ENCODE measurements around the gene HOXA9.

Gene HOXA9

DNA sequence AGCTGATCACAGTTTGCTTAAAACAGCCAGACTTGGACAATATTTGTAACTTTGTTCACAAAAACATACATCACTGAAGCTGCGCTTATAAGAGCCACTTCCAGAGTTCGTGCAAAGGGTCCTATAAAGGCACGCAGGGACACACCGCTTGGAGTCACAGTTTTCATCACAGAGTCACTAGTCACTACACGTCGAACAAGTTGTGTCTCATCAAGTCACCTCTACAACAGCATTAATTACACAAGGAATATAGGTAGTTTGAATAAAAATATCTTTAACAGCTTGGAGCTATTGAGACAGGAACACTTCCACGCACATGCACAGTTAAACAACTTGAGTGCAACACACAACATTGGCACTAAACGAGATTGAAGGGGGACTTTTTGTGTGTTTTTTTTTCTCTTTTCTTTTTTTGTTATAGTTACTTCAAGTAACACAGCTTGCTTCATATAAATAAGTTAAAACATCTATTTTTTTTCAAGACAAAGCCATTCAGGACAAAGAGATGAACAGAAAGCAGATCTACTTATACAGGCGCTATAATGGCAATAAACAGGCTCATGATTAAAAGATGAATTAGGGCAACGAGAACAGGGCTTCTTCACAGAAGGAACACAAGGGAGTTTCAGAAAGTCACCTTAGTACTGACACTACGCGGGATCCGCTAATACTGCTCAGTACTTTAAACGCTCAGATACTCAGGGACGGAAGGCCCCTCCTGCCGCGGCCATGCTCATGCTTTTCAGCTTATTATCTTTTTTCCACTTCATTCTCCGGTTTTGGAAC is 24.0 kb downstream of the HOXA9 start:
- DNase-seq = no peak

DNA sequence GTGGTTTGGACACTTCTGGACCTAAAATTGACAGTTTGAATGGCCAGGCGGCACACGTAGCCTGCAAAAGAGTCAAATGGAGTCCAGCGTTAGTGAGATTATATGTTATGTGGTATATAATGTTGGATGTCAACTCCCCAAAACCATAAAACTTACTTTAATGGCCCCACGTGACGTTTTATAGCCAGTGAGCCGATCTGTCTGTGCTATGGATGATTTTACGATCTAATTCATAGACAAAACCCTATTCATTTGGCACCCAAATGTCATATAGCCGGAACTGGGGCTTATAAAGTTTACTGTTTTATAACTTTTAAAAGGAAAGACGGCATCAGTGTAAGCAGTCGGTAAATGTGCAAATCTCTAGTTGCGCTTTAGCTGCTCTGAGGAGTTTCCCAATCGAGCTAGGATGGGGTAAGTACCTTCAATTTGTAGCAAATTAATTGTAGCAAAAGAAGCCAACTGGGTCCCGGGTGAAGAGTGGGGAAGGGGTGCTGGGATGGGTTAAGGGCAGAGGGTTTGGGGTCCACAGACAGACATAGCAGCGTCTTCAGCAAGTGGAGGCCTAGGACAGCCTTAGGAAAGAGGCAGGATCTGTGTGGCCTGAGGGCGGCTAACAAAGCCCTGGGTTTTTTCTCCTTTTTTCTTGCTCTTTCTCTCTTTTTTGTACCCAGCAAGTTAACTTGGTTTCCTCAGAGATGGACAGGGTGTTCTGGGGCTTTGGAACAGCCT is 25.0 kb downstream of the HOXA9 start:
- DNase-seq = no peak

DNA sequence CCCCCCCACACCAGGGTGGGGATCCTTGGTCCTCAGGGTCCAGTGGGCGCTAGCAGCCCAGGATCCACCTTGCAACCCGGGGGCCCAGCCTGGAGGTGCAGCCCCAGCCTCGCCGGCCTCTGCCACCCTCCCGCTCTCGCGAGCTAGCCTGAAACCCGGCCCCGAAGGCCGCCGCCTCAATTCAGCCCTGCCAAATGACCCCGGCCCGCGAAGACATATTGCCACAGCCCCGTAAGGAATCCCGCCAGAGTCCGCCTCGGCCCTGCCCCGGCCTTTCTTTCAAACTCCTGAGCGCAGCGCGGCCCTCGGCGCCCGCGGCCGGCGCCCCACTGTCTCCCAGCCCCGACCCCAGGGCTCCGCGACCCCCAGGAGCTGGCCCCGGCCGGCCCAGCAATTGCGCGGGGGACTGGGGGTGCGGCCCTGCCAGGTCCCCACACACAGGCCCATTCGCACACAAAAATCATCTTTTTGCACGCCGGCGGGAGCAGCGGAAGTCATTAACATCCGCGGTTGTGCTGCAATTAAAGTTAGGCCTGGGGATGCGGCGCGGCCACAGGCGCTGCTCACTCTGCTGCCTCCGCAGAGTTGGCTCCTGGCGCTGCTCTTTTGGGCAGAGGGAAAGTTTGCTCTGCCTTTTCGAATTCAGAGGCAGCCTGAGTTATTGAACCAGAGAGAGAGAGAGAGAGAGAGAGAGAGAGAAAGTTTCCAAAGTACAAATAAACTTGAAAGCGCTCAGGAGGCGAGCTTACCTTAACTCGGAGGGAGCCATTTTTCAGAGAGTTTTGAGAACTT is 25.8 kb downstream of the HOXA9 start:
- DNase-seq = no peak

DNA sequence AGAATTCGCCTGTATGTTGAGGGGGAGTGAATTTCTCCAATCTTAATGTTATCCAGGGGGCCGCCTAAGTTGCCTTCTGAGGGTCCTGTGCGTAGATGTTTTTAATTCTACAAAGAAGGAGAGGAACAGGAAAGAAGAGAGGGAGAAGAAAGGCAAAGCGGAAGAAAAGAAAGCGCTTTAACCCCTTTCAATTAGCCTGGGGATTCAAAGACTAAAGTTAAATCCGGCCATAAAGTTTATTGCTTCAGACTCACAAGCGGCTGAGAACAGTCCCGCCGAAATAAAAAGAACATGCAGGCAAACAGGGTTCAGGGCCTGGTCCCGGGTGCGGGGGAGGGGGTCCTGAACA is 26.4 kb downstream of the HOXA9 start:
- DNase-seq = no peak

DNA sequence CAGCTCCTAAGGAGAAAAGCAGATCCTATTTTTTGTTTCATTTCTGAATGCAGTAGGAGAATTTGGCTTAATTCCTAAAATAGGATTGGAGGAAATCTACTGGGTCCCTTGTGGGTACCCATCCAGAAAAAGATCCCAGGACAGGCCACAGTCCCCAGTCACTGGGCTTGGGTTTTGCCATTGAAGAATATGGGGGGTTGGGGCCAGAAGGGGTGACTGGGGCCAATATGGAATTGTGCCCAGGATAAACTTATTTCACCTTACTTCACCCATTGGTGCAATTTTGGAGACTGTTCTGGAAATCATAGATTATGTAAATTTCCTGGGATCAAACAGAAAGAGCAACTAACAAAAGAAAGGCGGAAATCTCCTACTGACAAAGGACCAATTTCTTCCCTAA is 26.9 kb downstream of the HOXA9 start:
- DNase-seq = no peak

DNA sequence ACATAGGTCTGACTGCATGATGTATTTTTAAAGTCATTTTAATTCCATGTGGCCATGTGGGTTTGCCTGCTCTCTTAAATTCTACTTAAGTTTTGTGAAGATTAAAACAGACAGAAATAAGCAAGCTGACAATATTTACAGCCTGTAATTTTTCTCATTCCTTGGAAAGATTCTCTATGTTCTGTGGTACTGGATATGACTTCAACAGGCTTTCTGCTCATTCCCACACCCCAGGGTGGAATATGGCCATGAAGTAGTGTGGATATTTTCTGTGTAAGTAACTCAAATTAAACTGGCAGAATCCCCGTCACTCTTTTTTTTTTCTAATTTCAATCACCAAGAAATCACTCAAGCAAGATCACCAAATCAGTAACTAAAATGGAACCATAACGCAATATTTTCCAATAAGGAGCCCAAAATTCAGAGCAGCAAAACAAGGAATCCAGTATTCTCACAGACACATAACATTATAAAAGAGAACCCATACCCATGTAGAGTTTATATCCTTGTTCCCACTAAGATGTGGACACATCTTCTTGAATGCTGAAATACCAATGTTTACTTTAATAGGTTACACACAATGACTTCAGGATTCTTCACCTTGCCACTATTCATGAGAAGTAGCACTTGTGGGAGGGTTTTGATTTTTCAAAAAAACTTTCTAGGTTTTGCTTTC is 27.6 kb downstream of the HOXA9 start:
- DNase-seq = no peak

DNA sequence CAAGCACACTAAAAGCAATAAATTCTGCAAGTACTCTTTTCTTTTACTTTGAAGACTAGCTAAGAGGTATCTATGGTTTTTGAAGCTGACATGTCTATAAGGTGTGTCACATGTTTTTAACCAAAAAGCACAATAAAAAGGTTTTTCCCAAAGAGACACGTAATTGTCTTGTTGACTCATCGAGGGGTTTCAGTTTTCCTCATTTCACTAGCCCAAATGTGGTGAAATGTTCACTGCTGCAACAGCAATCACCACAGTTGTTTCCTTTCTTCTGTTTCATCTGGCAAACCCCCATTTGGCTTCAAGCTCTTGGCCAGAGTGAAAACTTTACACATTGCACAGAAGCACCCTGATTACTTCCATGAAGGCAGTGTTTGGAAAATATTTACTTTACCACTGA is 30.9 kb downstream of the HOXA9 start:
- DNase-seq = no peak

DNA sequence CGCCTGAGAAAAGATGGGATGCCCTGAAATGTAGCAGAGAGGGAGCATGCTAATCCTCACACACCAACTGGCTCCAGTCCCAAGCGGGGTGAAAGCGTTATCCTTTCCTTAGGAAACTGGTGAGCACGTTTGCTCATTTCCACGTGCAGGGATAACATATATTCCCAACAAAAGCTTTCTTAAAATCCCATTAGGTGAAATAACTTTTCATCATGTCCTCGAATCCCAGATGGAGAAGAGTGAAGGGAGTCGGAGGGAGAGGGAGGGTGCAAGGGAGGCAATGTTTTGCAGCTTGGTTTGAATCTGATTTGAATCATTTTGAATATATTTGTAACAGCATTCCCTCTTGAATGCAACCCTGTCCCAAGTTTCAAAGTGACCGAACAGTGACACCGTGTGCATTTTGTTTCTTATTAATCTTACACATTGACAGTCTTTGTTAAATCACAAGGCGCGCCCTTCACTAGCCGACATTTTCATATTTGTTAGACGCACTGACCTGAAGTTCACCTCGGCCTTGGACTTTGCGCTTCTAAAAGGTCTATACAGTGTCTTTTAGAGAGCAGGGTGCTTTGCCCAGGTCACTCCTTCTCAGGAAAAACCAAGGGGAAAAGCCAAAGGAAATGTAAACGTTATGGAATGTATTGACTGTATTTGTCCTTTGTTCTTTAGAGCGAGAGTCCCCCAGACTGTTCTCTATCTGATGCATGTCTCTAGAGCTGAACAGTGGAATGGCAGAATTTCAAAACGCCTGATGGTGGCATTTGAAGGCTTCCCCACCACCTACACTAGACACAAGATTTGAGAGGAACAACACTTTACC is 31.7 kb downstream of the HOXA9 start:
- no peak for DNase-seq

DNA sequence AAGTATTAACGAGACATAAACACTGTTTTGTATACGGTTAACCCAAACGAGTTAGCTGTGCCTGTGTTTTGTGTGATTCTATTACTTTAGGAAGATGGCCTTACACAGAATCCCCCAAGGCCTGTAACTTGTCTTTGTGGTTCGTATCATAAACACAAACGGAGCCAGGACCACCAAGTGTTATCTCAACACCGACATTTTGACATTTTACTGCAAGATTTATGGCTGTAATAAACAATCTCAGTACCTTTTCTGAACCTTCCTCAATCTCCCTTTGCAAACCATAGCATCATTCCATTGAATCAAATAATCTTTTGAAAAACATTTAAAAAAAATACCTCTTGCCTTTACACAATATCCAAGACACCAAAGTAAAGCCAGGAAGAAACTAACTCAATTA is 32.4 kb downstream of the HOXA9 start:
- DNase-seq = no peak

DNA sequence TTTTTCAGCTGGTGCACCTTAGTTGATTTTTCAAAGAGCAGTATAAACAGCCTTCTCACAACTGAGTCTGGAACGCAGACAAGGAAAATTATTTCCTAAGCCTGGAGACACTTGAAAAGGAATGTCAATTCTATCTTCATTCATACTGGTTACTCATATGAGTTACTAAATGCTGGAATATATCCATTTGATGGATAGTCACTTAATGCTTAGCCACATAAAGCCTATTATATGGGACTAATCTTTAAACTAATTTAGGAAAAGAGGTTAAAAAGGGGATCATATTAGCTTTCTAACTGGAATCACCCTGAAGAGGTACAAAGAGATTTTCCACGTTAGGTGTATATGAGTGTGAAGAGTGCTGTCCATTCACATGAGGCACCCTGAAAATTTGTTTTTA is 33.1 kb downstream of the HOXA9 start:
- no peak for DNase-seq

DNA sequence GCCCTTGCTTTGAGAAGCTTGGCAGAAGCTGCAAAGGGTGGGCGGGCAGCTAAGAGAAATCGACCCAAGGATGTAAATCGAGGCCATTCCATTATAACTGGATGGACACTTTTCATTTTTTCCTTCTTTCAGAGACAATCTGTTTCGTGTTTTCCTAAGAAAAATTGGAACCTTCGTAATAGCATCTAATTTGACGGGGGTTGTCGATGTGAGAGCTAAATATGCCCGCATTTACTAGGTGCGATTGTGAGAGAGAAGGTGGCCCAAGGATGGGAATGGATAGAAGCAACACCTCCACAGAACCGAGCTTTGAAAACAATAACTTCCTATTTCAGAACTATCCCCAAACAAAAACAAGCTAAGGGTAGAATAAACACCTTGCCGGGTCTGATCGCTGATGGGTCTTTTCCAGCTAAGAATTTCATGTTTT is 33.9 kb downstream of the HOXA9 start:
- DNase-seq = no peak

DNA sequence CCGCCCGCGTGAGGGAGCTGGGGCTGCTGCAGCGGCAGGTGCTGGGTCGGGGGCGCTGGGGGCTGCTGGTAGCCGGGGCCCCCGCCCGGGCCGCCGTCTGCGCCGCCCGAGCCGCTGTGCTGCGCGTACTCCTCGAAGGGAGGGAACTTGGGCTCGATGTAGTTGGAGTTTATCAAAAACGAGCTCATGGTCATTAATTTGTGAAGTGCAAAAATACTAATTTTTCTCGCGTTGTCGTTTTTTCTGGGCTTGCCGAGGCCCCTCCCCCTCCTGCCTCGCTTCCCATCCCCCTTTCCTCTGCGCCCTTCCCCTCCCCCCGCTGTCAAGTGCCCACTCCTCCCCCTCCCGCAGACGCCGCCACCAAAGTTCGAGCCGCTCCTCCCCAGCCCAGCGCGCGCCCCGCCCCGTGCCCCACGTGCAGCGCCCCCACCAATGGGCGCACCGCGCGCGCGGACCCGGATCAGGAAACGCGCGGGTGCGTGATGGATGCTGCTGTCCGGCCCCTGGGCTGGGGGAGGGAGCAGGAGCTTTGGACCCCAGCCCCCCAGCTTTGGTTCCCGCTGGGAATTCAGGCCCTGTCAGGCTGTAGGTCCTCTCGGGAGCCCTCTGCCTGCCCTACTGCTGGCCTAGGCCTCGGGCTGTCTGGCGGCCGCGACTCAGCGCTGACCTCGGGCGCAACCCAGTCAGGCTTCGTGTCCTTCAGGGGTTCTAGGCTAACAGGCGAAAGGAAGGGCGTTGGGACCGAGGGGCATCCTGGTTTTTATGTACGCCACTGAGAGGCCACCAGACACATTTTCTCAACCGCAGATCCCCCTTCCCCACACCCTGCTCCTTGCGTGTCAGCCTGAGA is 34.6 kb downstream of the HOXA9 start, which contains the start of gene HOXA4:
HOXA4 (minus strand) TSS at position 218 of the 850 bp plus-strand sequence; CDS start at position 194, 24 bp downstream.
- peak; percentile 80 to 84 for DNase-seq

DNA sequence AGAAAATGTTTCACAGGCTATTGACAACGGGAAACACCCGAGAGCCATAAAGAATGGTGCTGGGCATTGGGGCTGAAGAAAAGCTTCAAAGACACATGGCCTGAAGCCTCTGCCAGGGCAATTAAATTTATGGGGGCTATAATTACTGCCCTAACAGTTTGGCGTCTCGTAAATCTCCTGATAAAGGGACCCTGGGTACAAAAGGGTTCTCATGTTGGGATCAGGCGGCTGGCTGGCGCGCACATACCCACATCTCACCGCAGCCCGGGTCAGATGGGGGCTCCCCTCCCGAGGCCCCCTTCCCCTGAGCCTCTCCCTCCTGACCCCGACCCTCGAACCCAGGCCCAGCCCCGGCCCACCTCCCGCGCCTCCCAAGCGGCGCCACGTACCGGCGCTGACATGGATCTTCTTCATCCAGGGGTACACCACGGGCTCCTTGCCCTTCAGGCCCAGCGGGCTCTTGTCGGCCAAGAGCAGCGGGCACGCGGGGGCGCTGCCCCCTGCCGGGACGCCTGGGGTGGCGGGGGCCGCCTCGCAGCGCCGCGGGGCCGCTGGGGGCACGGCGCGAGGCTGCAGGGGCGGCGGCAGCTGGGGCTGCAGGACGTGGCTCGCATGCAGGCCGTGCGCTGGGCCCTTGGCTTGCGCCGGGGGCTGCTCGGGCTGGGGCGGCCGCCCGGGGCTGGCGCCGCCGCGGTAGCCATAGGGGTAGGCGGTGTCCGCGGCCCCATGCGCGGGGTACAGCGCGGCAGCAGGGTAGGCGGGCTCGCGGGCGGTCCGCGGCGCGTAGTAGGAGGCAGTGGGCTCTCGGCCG is 35.4 kb downstream of the HOXA9 start:
- DNase-seq = no peak

DNA sequence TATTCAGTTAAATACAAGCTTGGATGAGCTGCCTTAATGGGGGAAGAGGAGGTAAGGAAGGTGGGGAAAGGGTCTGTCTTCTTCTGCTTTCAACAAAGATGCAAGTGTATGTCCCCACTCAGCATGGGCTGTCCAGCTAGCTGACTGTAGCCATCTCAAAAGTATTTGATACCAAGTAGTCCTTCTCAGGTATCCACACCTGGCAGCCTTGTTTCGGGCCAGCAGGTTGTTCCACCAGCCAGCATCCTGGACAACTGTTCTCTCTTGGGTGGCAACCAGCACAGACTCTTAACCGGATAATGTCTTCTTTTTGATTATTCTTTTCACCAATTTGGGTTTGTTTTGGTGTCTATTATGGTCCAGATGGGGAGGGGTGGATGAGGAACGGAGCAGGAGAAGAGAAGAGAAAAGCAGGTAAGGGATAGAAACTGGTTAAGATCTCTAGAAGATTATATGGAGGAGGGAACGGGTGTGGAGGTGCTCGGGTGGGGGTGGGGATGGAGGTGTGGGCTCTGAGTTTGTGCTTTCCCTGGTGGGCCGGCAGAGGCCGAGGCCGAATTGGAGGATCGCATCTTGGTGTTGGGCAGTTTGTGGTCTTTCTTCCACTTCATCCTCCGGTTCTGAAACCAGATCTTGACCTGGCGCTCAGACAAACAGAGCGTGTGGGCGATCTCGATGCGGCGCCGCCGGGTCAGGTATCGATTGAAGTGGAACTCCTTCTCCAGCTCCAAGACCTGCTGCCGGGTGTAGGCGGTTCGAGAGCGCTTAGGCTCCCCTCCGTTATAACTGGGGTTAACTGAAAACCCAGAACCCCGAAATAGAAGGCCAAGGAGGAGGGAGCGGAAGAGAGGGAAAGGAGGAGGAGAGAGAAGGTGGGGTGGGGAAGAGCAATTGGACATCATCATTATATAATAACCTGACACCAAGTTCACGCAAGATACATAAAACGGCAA is 36.3 kb downstream of the HOXA9 start:
- DNase-seq = no peak

DNA sequence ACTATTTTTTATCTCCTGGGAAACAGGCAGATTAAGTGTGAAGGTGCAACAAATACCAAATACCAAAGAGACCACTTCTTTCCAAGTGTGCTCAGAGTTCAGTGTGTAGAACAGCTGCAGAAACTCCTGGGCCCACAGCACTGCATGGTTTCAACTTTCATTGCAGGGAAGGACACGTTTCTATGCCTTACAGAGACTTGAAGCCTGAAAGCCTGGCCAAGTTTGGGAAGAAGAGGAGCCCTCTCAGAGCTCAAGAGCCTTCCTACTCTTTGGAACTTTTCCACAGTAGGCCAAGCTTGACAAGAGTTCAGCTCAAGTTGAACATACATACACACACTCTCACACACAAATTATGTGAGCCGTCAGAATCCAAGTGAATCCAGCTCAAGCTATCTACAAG is 37.3 kb downstream of the HOXA9 start:
- no peak for DNase-seq

DNA sequence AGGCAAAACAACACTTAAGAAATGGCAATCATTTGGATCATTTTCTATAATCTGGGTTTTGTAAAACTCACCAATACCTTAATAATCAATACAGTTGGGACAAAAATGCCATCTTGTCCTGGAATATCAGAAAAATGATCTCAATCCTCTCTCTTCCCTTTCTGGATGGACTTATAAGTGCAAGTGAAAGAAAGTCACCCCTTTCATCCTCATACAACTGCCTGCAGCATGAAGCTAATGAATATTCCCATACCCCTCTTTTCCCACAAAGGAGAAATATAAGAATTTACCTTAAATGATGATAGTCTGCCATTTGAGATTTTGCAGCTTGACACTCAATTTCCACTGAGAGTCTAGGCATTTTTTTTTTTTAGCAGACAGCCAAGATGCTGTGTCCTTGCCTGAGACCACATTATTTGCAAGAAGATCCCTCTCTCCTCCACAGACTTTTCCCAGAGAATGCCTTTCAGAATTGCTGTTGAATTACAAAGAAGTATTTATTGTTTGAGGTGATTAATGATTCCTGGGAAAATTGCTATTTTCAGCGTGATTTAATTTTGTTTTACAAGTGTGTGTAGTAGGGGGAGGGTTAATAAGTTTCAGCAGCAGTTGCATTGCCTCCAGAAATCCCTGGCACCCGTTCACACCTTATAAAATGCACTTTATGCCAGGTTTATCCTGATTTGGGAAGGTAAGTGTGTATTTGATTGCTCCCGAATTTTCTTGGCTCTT is 38.6 kb downstream of the HOXA9 start:
- no peak for DNase-seq

DNA sequence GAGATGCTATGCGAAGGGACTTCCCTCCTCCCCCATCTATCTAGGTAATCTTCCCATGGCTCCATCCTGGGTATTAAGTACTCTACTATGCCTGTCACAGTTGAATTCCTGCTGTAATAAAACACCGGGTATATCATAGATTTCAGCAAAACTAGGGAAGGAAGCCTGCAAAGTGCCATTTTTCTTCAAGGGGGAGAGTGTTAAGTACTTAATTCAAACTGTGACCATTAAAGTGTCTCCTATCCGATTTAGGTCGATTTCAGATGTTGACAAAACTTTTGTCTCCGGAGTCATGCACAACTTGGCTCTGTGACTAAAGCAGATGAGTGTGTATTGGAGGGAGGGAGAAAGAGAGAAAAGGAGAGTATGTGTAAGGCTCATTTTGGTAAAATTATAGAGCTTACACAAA is 39.3 kb downstream of the HOXA9 start:
- DNase-seq = no peak
